AG04450 (cell line): Measurements from ENCODE around the gene GABRB3. TPM values are rescaled to one million over a fixed set of nuclear protein-coding genes. Genes with fewer than 3 reads are reported as not detected.

Source experiments
- CTCF ChIA-PET: fragments of 300-600, 350-600 bp; formaldehyde crosslinking; extraction: SDS; loops from one replicate; lab custom pipeline; 2022; ENCODE audit warnings: antibody characterized with exemption, inconsistent platforms; lab: Charles Lee
- POLR2A ChIA-PET: fragments of 350-600 bp; formaldehyde crosslinking; extraction: SDS; loops from one replicate; lab custom pipeline; 2021; ENCODE audit warnings: antibody characterized with exemption, inconsistent platforms; lab: Yijun Ruan, JAX
- DNase-seq: peaks from one replicate; pipeline ENCODE4 v3.0.0-alpha.2; 2011; ENCODE audit warnings: low read depth, low spot score
- H3K27ac ChIP-seq: one replicate; pipeline ENCODE4 v1.5.1; 2012; ENCODE audit warnings: low read depth, low read length, control low read depth
- H3K27me3 ChIP-seq: one replicate; pipeline ENCODE4 v1.6.0; 2012; ENCODE audit warnings: low read length; ENCODE audit not compliant: control insufficient read depth, insufficient read depth
- H3K4me3 ChIP-seq: 2 replicates; pipeline ENCODE4 v1.5.1; 2011; ENCODE audit warnings: mild to moderate bottlenecking, low read depth, low read length, control low read depth
- H3K9me3 ChIP-seq: 2 replicates; pipeline ENCODE4 v1.5.1; 2012; ENCODE audit warnings: low read length; ENCODE audit not compliant: control insufficient read depth, insufficient read depth
- polyA plus RNA-seq: library from polyadenylated mRNA; depleted of rRNA; stranded (reverse); fragments of >200 nt; gene quantifications from 2 replicates; pipeline ENCODE4 v1.2.3, GENCODE V29; 2011
- TF ChIP-seq, protein P1 (sequence below): IDR thresholded peaks from 2 replicates; pipeline ENCODE4 v1.5.1; 2011; ENCODE audit warnings: low read depth, low read length, control low read depth, inconsistent platforms

The GABRB3 gene
- polyA plus RNA-seq, 1 experiment = 0.63 TPM

DNA sequence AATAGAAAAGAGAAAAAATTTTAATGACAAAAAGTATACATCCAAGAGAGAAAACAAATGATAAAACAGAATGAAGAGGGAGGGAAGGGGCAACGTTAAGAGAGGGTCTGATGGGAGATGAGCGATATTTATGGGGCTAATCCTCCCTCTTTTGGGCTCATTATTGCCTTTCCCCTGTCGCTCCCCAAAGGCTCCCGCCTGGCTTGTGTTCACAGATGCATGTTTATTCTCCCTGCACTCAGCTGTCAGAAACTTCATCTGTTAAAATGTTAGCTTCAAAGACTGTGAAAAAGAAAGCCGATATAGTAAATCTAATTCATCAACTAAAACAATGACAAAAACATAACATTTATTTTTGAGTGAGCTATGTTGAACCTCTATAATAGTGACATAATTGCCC, 74.3 kb downstream of the GABRB3 start:
- Histone ChIP-seq H3K27me3 (no peaks in the 10 kb centered on the region), H3K4me3 (no peak overlapping the region), H3K27ac (no peak overlapping the region), H3K9me3 (peaks cover 12% of the 10 kb centered on the region)
- POLR2A ChIA-PET = no interaction called here
- DNase-seq = no peak
- CTCF ChIA-PET = no interaction called here
- TF ChIP-seq, protein P1, sequence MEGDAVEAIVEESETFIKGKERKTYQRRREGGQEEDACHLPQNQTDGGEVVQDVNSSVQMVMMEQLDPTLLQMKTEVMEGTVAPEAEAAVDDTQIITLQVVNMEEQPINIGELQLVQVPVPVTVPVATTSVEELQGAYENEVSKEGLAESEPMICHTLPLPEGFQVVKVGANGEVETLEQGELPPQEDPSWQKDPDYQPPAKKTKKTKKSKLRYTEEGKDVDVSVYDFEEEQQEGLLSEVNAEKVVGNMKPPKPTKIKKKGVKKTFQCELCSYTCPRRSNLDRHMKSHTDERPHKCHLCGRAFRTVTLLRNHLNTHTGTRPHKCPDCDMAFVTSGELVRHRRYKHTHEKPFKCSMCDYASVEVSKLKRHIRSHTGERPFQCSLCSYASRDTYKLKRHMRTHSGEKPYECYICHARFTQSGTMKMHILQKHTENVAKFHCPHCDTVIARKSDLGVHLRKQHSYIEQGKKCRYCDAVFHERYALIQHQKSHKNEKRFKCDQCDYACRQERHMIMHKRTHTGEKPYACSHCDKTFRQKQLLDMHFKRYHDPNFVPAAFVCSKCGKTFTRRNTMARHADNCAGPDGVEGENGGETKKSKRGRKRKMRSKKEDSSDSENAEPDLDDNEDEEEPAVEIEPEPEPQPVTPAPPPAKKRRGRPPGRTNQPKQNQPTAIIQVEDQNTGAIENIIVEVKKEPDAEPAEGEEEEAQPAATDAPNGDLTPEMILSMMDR = no peak

- Histone ChIP-seq H3K9me3 (peaks cover 12% of the 10 kb centered on the region), H3K27ac (no peak overlapping the region), H3K4me3 (no peak overlapping the region), H3K27me3 (no peaks in the 10 kb centered on the region)
- CTCF ChIA-PET = no interaction called here
- POLR2A ChIA-PET = no interaction called here
- DNase-seq = no peak
- TF ChIP-seq, protein P1 = no peak
Observed at GRCh38 chr15:26697913-26698312, 75.0 kb downstream of the GABRB3 start.

DNA sequence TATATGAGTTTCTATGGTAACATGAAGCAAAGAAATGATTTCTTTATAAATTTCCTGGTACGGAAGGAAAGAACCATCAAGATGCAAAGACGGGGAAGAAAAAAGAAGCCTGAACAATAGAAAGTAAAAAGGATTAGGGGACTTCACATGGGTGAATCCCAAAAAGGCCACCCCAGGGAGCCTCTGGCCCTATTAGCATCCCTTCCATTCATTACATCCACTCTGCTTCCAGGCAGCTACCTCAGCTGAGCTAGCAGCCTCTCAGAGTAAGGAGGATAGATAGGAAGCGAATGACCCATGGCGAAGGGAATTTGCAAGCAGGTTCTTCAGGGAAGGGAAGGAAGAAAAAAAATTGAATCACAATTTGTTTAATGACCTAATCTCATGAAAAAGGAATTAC, 81.6 kb downstream of the GABRB3 start:
- no peak for DNase-seq
- Histone ChIP-seq H3K4me3 (no peak overlapping the region), H3K9me3 (peaks cover 17% of the 10 kb centered on the region), H3K27me3 (no peaks in the 10 kb centered on the region), H3K27ac (no peak overlapping the region)
- ChIA-PET POLR2A (no interaction called here), CTCF (no interaction called here)
- TF ChIP-seq, protein P1 = no peak

- TF ChIP-seq, protein P1 = no peak
- CTCF ChIA-PET = no interaction called here
- DNase-seq = no peak
- H3K27ac ChIP-seq = no peak overlapping the region
- no peaks in the 10 kb centered on the region for H3K27me3 ChIP-seq
- POLR2A ChIA-PET = no interaction called here
- peaks cover 17% of the 10 kb centered on the region for H3K9me3 ChIP-seq
- H3K4me3 ChIP-seq = no peak overlapping the region
Observed at GRCh38 chr15:26690778-26691177, 82.1 kb downstream of the GABRB3 start.

- TF ChIP-seq, protein P1 = no peak
- POLR2A ChIA-PET = no interaction called here
- peaks cover 20% of the 10 kb centered on the region for H3K9me3 ChIP-seq
- no peak overlapping the region for H3K4me3 ChIP-seq
- H3K27me3 ChIP-seq = no peaks in the 10 kb centered on the region
- CTCF ChIA-PET = interaction anchor here (0.5 kb wide), 1 partner anchor 58 kb away, joined by 3 read pairs; no protein-coding TSS in a partner anchor
- H3K27ac ChIP-seq = no peak overlapping the region
- DNase-seq = no peak
Observed at GRCh38 chr15:26689462-26689861, 83.4 kb downstream of the GABRB3 start.
